HL-60 (cell line): ENCODE measurements around the gene HBE1.

ENCODE experiments used
- DNase-seq, 2 experiments: peaks; one replicate each; pipeline ENCODE4 v3.0.0-alpha.2; 2010 to 2020; ENCODE audit warnings: low read depth in 1 of 2, low spot score in 1 of 2
- H3K27ac ChIP-seq: fragments of 250-450 bp; sonication (Bioruptor Pico); replicated peaks from 2 replicates; pipeline ENCODE4 v1.5.1; 2020; ENCODE audit warnings: mild to moderate bottlenecking, moderate library complexity
- H3K27me3 ChIP-seq: fragments of 250-450 bp; sonication (Bioruptor Pico); 2 replicates; pipeline ENCODE4 v1.5.1; 2021; ENCODE audit warnings: mild to moderate bottlenecking, moderate library complexity; ENCODE audit not compliant: insufficient read depth, poor library complexity, severe bottlenecking
- H3K4me3 ChIP-seq: replicated peaks from 2 replicates; pipeline ENCODE4 v1.5.1; 2011; ENCODE audit warnings: mild to moderate bottlenecking, control low read depth, low read length; ENCODE audit not compliant: insufficient read depth
- CTCF ChIP-seq: IDR thresholded peaks from one replicate; pipeline ENCODE4 v1.5.1; 2011; ENCODE audit warnings: low read length, control low read depth, inconsistent platforms; ENCODE audit not compliant: insufficient read depth
- GABPA ChIP-seq: IDR thresholded peaks from 2 replicates; pipeline ENCODE4 v1.6.1; 2012; ENCODE audit warnings: low read depth
- POLR2AphosphoS5 ChIP-seq: IDR thresholded peaks from 2 replicates; pipeline ENCODE4 v1.6.1; 2012; ENCODE audit warnings: low read depth
- REST ChIP-seq: IDR thresholded peaks from 2 replicates; pipeline ENCODE4 v1.6.1; 2012; ENCODE audit warnings: low read depth; ENCODE audit not compliant: insufficient replicate concordance
- SPI1 ChIP-seq: IDR thresholded peaks from 2 replicates; pipeline ENCODE4 v1.6.1; 2012; ENCODE audit warnings: low read depth, mild to moderate bottlenecking, borderline replicate concordance

HBE1 gene

DNA sequence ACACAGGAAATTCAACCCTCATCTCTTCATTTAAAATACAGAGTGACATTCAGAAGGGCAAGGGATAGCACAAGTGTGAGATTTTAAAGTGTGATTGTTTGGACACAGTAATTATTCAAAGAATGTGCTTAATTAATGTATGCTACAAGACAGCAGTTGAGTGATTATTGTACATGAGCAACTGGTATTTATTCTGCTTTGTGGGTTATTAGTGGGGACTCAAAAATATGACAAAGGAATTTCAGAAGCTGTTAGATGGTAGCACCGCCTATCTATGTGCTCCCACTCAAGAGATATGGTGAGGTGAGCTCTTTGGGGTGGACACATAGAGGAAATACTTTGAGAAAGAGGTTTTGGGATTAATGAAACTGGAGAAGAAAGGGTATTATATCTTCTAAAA, 29.7 kb downstream of the HBE1 start:
- DNase-seq: no peak
- TF ChIP-seq REST (no peak), SPI1 (no peak), POLR2AphosphoS5 (no peak), CTCF (no peak), GABPA (no peak)
- no peak overlapping the region for H3K4me3 ChIP-seq

DNA sequence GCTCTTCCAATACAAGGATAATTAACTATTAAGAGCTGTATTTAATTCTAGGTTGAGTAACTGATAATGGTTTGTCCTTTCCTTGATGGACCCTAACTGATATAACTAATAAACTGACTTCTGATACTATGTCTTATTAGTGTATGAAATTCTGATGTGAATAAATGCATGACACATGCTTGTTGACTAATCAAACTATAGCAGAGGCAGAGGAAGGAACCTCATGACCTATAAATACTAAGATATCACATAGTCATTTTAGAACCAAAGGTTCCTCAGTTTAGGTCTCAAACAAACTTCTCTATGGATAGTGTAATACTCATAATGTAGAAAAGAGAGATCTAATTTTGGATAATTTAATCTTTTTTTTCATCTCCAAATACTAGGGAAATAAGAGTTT, 30.7 kb downstream of the HBE1 start:
- no peak overlapping the region for H3K27ac ChIP-seq
- no peaks in the 10 kb centered on the region for H3K27me3 ChIP-seq
- H3K4me3 ChIP-seq: no peak overlapping the region
- TF ChIP-seq CTCF (no peak), REST (no peak), GABPA (no peak), POLR2AphosphoS5 (no peak), SPI1 (no peak)
- no peak for DNase-seq

More for the DNA sequence above, 29.7 kb downstream of the HBE1 start:
- H3K27ac ChIP-seq: no peak overlapping the region
- H3K27me3 ChIP-seq: no peaks in the 10 kb centered on the region

DNA sequence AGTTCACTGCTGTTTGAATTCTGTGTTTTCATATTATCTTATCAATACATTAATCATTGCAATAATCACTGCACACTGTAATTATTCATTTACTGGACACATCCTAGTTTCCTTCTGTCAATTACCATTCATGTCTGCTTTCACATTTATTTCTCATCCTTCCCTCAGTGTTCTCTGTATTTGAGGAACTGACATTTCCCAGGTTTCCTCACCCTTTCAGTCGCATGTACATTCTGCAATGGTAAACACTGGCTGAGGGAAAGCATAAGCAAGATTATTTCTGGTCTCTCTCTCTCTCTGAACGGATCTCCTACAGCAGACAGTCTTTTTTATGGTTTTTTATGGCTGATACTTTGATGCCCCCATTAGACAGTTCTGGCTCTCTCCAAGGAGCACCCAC, 31.3 kb downstream of the HBE1 start:
- TF ChIP-seq CTCF (no peak), SPI1 (no peak), GABPA (no peak), REST (no peak)

More for the DNA sequence above, 31.3 kb downstream of the HBE1 start:
- Histone ChIP-seq H3K4me3 (no peak overlapping the region), H3K27me3 (no peaks in the 10 kb centered on the region), H3K27ac (no peak overlapping the region)
- DNase-seq: no peak
